Vagina (tissue), 2 donors: Measurements from ENCODE around the gene PIGQ. TPM values are rescaled to one million over a fixed set of nuclear protein-coding genes. Genes with fewer than 3 reads are reported as not detected.

Experiments
- DNase-seq, 2 donors: peaks; one replicate each; pipeline ENCODE4 v3.0.0-alpha.2; 2017; ENCODE audit errors: extremely low spot score in 2 of 2
- H3K27ac ChIP-seq: fragments of 200-600 bp; sonication (generic); one replicate; pipeline ENCODE4 v1.5.1; 2019
- H3K27me3 ChIP-seq: fragments of 200-600 bp; sonication (generic); one replicate; pipeline ENCODE4 v1.5.1; 2019
- H3K36me3 ChIP-seq, 2 donors: fragments of 200-600 bp; sonication (generic); one replicate each; pipeline ENCODE4 v1.5.1; 2017 to 2019
- H3K4me1 ChIP-seq: fragments of 200-600 bp; sonication (generic); one replicate; pipeline ENCODE4 v1.5.1; 2019
- H3K4me3 ChIP-seq, 2 donors: fragments of 200-600 bp; sonication (generic); 1 replicate in 1 of 2; 2 replicates in 1 of 2; pipeline ENCODE4 v1.5.1; 2016 to 2019
- H3K9me3 ChIP-seq: fragments of 200-600 bp; sonication (generic); one replicate; pipeline ENCODE4 v1.5.1; 2019
- POLR2A ChIP-seq, 2 donors: fragments of 450-650 bp; IDR thresholded peaks; one replicate each; pipeline ENCODE4 v1.6.1; 2017; ENCODE audit warnings: antibody characterized with exemption in 2 of 2, mild to moderate bottlenecking in 2 of 2, moderate library complexity in 2 of 2
- POLR2AphosphoS5 ChIP-seq, 2 donors: sonication (generic); formaldehyde crosslinking; IDR thresholded peaks; one replicate each; pipeline ENCODE4 v1.9.0; 2017; ENCODE audit warnings: antibody characterized with exemption in 2 of 2, mild to moderate bottlenecking in 2 of 2, low read depth in 1 of 2; ENCODE audit not compliant: insufficient read depth in 1 of 2
- intact Hi-C: fragments of 100-400 bp; cut with DNase I; formaldehyde crosslinking; loops from one replicate; pipeline ENCODE4 v1.15.1; 2023
- total RNA-seq: library from RNA; depleted of rRNA; stranded (reverse); fragments of >200 nt; gene quantifications from one replicate; pipeline ENCODE4 v1.2.3, GENCODE V29; 2016
- TF ChIP-seq, protein P1 (sequence below), 3 experiments: fragments of 450-650 bp in 2 of 3; fragments of 200-600 bp in 1 of 3; sonication (generic) in 1 of 3; IDR thresholded peaks; one replicate each; pipeline ENCODE4 v1.5.1; 2017 to 2019; ENCODE audit warnings: antibody characterized with exemption in 3 of 3, mild to moderate bottlenecking in 2 of 3, moderate library complexity in 2 of 3

The PIGQ gene
- total RNA-seq: 26.0 TPM

DNA sequence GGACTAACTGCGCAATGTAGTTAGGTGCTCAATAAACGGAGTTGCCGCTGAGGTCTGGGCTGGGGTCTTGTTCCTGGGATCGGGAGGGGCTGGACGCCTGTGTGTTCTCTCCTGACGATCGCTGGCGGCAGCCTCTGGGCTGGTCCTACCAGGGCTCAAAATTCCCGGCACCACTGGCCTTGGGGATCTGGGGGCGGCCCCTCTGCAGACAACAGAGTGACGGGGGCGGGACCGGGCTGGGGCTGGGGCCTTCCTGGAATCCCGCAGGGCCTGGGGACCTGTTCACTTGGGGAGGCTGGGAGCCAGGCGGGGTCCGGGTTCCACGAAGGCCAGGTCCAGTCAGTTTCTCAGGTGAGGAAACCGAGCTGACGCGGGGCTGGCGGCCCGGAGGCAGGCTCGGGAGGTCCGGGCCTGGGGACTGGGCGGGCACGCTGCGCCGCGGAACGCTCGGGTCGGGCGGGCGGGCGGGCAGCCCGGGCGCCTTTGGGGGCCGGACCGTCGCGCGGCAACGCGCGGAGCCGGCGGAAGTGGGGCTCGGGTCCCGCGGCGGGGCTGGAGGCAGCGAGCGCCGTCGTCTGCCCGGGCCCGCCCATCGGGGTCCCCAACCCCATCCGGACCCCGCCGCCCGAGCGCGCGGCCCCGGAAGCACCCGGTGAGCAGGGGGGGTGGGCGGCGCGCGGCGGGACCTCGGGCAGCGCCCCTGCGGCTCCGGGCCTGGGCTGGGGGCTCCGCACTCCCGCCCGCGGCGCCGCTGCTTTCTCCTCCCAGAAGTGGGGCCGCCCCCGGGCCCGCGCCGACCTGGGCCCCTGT is at the start of gene PIGQ:
TSS of gene PIGQ (plus strand) at position 524 of the 810 bp plus-strand sequence. CDS start 4,107 bp downstream, outside the sequence.
- intact Hi-C loops: no loop called here
- peaks cover 0 to 8% of the 10 kb centered on the region in 2 donors for H3K36me3 ChIP-seq
- H3K27ac ChIP-seq: peak within 1 kb of the TSS; percentile 80
- H3K4me3 ChIP-seq: peak within 1 kb of the TSS; percentile 89 to 94
- H3K9me3 ChIP-seq: no peaks in the 10 kb centered on the region
- TF ChIP-seq, protein P1, sequence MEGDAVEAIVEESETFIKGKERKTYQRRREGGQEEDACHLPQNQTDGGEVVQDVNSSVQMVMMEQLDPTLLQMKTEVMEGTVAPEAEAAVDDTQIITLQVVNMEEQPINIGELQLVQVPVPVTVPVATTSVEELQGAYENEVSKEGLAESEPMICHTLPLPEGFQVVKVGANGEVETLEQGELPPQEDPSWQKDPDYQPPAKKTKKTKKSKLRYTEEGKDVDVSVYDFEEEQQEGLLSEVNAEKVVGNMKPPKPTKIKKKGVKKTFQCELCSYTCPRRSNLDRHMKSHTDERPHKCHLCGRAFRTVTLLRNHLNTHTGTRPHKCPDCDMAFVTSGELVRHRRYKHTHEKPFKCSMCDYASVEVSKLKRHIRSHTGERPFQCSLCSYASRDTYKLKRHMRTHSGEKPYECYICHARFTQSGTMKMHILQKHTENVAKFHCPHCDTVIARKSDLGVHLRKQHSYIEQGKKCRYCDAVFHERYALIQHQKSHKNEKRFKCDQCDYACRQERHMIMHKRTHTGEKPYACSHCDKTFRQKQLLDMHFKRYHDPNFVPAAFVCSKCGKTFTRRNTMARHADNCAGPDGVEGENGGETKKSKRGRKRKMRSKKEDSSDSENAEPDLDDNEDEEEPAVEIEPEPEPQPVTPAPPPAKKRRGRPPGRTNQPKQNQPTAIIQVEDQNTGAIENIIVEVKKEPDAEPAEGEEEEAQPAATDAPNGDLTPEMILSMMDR (IDR thresholded peaks at IDR 0.05): no peak
- TF ChIP-seq POLR2AphosphoS5 (IDR thresholded peaks at IDR 0.05; ENCODE audit: insufficient read depth in 1 of 2, low read depth in 1 of 2) (no peak), POLR2A (IDR thresholded peaks at IDR 0.05) (no peak)
- H3K4me1 ChIP-seq: peaks cover 50% of the 10 kb centered on the region
- DNase-seq: no peak
- no peaks in the 10 kb centered on the region for H3K27me3 ChIP-seq

DNA sequence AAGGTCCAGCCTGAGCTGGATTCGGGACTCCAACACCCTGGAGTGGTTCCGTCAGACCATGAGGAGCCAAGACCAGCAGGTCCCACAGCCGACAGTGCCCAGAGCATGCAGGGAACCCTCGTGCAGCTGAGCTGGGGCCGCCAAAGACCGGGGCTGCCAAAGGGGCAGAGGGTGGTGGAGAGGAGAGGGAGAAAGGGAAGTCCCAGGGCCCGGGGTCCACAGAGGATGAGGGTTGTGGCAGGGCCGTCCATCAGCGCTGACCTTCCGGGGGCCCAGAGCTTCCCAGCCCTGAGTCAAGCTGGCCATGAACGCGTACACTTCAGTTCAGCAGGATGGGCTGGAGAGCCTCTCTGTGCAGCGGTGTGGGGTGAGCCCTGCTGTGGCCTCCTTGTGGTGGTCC is 48.9 kb upstream of the PIGQ start:
- Histone ChIP-seq H3K36me3 (peaks cover 0 to 39% of the 10 kb centered on the region in 2 donors), H3K27ac (no peak overlapping the region), H3K9me3 (no peaks in the 10 kb centered on the region), H3K27me3 (no peaks in the 10 kb centered on the region), H3K4me3 (no peak overlapping the region), H3K4me1 (peaks cover 20% of the 10 kb centered on the region)
- intact Hi-C loops: no loop called here
- no peak for DNase-seq
- TF ChIP-seq, protein P1 (IDR thresholded peaks at IDR 0.05): no peak
- TF ChIP-seq POLR2AphosphoS5 (IDR thresholded peaks at IDR 0.05; ENCODE audit: insufficient read depth in 1 of 2, low read depth in 1 of 2) (no peak), POLR2A (IDR thresholded peaks at IDR 0.05) (no peak)

DNA sequence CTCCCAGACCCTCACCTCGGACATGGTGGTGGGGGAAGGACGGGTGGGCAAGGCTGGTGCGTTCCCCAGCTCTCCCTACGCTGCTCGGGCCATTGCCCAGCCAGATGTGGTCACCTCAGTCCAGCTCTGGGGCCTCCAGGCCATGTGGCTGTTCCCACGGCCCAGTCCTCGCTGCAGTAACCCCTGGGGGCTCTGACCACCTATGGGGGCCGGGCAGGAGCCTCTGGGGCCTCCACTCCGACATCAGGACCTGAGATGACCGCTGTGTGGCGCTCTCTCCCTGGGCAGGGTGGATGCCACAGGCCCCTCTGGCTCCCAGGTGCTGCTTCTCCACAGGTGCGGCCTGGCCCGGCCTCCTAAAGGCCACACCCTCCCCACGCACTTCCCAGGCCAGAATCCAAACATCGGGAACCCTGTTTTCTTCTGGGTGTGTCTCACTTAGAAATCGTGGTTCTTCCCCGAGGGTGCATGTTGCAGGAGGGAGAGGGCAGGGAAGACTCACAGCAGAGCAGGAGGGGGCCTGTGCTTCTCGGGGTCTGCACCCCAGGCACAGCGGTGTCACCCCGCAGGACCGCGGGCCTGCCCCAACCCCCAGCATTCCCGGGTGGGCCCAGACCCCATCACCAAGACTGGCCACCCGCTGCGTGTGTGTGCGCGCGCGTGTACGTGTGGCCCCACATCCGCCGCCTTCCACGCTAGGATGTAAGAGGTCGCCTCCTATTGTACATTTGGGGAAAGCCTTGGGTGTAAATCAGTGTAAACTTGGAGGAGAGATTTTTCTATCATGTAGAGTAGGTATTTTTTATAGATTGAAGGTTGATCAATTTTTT is 48.2 kb upstream of the PIGQ start:
- intact Hi-C loops: no loop called here
- Histone ChIP-seq H3K4me1 (peaks cover 27% of the 10 kb centered on the region), H3K36me3 (peaks cover 0 to 31% of the 10 kb centered on the region in 2 donors), H3K9me3 (no peaks in the 10 kb centered on the region), H3K27me3 (no peaks in the 10 kb centered on the region), H3K4me3 (no peak overlapping the region), H3K27ac (no peak overlapping the region)
- TF ChIP-seq POLR2AphosphoS5 (IDR thresholded peaks at IDR 0.05; ENCODE audit: insufficient read depth in 1 of 2, low read depth in 1 of 2) (no peak), POLR2A (IDR thresholded peaks at IDR 0.05) (no peak)
- TF ChIP-seq, protein P1 (IDR thresholded peaks at IDR 0.05): no peak
- DNase-seq: no peak

DNA sequence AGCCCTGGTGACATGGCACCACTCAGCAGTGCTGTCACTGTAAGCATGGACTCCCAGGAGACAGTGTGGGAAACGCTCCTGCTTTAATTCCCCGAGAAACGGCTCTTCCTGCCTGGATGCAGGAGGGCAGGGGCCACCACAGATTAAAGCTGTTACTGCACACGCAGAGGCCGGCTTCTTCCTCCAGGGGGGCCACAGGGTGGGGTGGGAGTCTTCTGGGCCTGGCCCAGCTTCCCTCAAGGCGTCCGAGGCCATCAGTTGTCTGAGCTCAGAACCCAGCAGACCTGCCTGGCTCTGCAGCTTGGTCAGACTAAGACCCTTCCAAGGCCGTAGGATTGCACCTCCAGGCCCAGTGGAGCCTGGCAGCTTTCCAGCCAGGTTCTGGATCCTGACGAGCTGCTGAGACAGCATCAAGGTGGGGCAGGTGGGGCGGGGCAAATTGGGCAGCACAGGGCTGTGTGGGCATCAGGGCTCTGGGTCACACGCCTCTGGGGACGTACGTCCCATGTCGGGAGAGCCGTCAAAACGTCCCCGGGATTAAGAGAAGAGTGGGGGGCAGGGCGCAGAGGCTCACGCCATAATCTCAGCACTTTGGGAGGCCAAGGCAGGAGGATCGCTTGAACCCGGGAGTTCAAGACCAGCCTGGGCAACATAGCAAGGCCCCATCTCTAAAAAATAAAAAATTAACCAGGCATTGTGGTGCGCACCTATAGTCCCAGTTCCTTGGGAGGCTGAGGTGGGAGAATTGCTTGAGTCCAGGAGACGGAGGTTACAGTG is 47.3 kb upstream of the PIGQ start:
- TF ChIP-seq POLR2A (IDR thresholded peaks at IDR 0.05) (no peak), POLR2AphosphoS5 (IDR thresholded peaks at IDR 0.05; ENCODE audit: insufficient read depth in 1 of 2, low read depth in 1 of 2) (no peak)
- TF ChIP-seq, protein P1 (IDR thresholded peaks at IDR 0.05): no peak
- no peak overlapping the region for H3K4me3 ChIP-seq
- no peak overlapping the region for H3K27ac ChIP-seq
- H3K36me3 ChIP-seq: peaks cover 0 to 25% of the 10 kb centered on the region in 2 donors
- H3K27me3 ChIP-seq: no peaks in the 10 kb centered on the region
- H3K9me3 ChIP-seq: no peaks in the 10 kb centered on the region
- no peak for DNase-seq
- intact Hi-C loops: no loop called here
- H3K4me1 ChIP-seq: peaks cover 31% of the 10 kb centered on the region
